IMR-90 (cell line): ENCODE measurements around the gene C12orf75. TPM values are rescaled to one million over a fixed set of nuclear protein-coding genes. Genes with fewer than 3 reads are reported as not detected.
"Not testable (repeated sequence)": the region's sequence is repeated elsewhere in the genome, so short reads cannot be mapped to it uniquely, and the experiment has no call there.

ENCODE experiments used
- ATAC-seq: fragments of 200-7000 bp; cut with Tn5 transposase; 2 replicates; pipeline ENCODE4 v1.9.1; 2020; ENCODE audit warnings: low read depth, mild to moderate bottlenecking, moderate library complexity
- BruUV-seq: library from RNA; stranded (reverse); fragments of 400-500 nt; replicated peaks from 2 replicates; lab custom pipeline; 2021; lab: Mats Ljungman, UMichigan
- CTCF ChIA-PET: fragments of 300-600 bp; formaldehyde crosslinking; extraction: SDS; loops from one replicate; lab custom pipeline; 2021; ENCODE audit warnings: antibody characterized with exemption; lab: Yijun Ruan, JAX
- POLR2A ChIA-PET: fragments of 300-600 bp; sonication (Branson Sonifier 250); formaldehyde crosslinking; loops from one replicate; lab custom pipeline; 2022; ENCODE audit warnings: antibody characterized with exemption; ENCODE audit not compliant: unreplicated experiment; lab: Charles Lee
- DNase-seq: peaks from one replicate; pipeline ENCODE4 v3.0.0; 2013
- H2AFZ ChIP-seq: replicated peaks from 2 replicates; pipeline ENCODE3; 2013; ENCODE audit warnings: low read length, mild to moderate bottlenecking; ENCODE audit not compliant: poor library complexity
- H2AK5ac ChIP-seq: 2 replicates; pipeline ENCODE4 v1.6.1; 2013; ENCODE audit warnings: low read depth, low read length, inconsistent platforms
- H2AK9ac ChIP-seq: replicated peaks from 2 replicates; pipeline ENCODE3; 2013; ENCODE audit warnings: mild to moderate bottlenecking, low read depth, low read length, moderate library complexity; ENCODE audit not compliant: poor library complexity
- H2BK120ac ChIP-seq: 2 replicates; pipeline ENCODE4 v1.6.1; 2013; ENCODE audit warnings: low read depth, low read length, inconsistent platforms
- H2BK15ac ChIP-seq: 3 replicates; pipeline ENCODE4 v1.6.1; 2013; ENCODE audit warnings: low read depth, low read length, inconsistent platforms
- H2BK20ac ChIP-seq: 2 replicates; pipeline ENCODE4 v1.6.1; 2013; ENCODE audit warnings: low read depth, mild to moderate bottlenecking, inconsistent platforms, low read length, moderate library complexity
- H2BK5ac ChIP-seq: 2 replicates; pipeline ENCODE4 v1.6.1; 2013; ENCODE audit warnings: mild to moderate bottlenecking, low read depth, low read length, inconsistent platforms; ENCODE audit not compliant: poor library complexity, severe bottlenecking
- H3K14ac ChIP-seq: replicated peaks from 2 replicates; pipeline ENCODE4 v1.6.1; 2013; ENCODE audit warnings: low read depth, low read length, inconsistent platforms
- H3K18ac ChIP-seq: 2 replicates; pipeline ENCODE4 v1.6.1; 2013; ENCODE audit warnings: low read depth, low read length, control low read depth
- H3K23ac ChIP-seq: 2 replicates; pipeline ENCODE4 v1.6.1; 2013; ENCODE audit warnings: low read depth, low read length, inconsistent platforms
- H3K27ac ChIP-seq: 2 replicates; pipeline ENCODE4 v1.5.1; 2013; ENCODE audit warnings: mild to moderate bottlenecking, control low read depth, low read length; ENCODE audit not compliant: insufficient read depth
- H3K27me3 ChIP-seq: 2 replicates; pipeline ENCODE4 v1.6.1; 2013; ENCODE audit warnings: low read length; ENCODE audit not compliant: control insufficient read depth, insufficient read depth
- H3K36me3 ChIP-seq: 2 replicates; pipeline ENCODE4 v1.6.1; 2013; ENCODE audit warnings: low read length, mixed read lengths; ENCODE audit not compliant: control insufficient read depth, insufficient read depth
- H3K4ac ChIP-seq: 2 replicates; pipeline ENCODE4 v1.6.1; 2013; ENCODE audit warnings: low read depth, low read length, inconsistent platforms
- H3K4me1 ChIP-seq: 2 replicates; pipeline ENCODE4 v1.6.1; 2013; ENCODE audit warnings: low read length, mixed read lengths; ENCODE audit not compliant: control insufficient read depth, insufficient read depth
- H3K4me2 ChIP-seq: 2 replicates; pipeline ENCODE4 v1.6.1; 2013; ENCODE audit warnings: low read depth, mild to moderate bottlenecking, control low read depth, low read length, moderate library complexity
- H3K4me3 ChIP-seq: 2 replicates; pipeline ENCODE4 v1.5.1; 2013; ENCODE audit warnings: low read depth, mild to moderate bottlenecking, control low read depth, low read length, moderate library complexity; ENCODE audit not compliant: insufficient read depth
- H3K56ac ChIP-seq: 2 replicates; pipeline ENCODE4 v1.6.1; 2013; ENCODE audit warnings: low read length, inconsistent platforms; ENCODE audit not compliant: insufficient read depth; ENCODE audit errors: extremely low read depth
- H3K79me1 ChIP-seq, 2 experiments: 2 replicates each; pipeline ENCODE4 v1.6.1; 2013; ENCODE audit warnings: low read length in 2 of 2, inconsistent platforms in 1 of 2, low read depth in 1 of 2
- H3K9ac ChIP-seq: 2 replicates; pipeline ENCODE4 v1.6.1; 2013; ENCODE audit warnings: low read depth, low read length, control low read depth
- H3K9me1 ChIP-seq: 2 replicates; pipeline ENCODE4 v1.6.1; 2013; ENCODE audit warnings: low read length, inconsistent platforms; ENCODE audit not compliant: insufficient read depth
- H3K9me3 ChIP-seq: 2 replicates; pipeline ENCODE4 v1.6.1; 2013; ENCODE audit warnings: low read length; ENCODE audit not compliant: control insufficient read depth, insufficient read depth
- H4K20me1 ChIP-seq: 2 replicates; pipeline ENCODE4 v1.6.1; 2013; ENCODE audit warnings: low read length, inconsistent platforms; ENCODE audit not compliant: insufficient read depth
- H4K5ac ChIP-seq: 2 replicates; pipeline ENCODE4 v1.6.1; 2013; ENCODE audit warnings: mild to moderate bottlenecking, low read depth, low read length, control low read depth
- H4K8ac ChIP-seq, 2 experiments: 2 replicates each; pipeline ENCODE4 v1.6.1; 2013; ENCODE audit warnings: low read depth in 2 of 2, low read length in 2 of 2, control low read depth in 1 of 2, inconsistent platforms in 1 of 2
- H4K91ac ChIP-seq: 2 replicates; pipeline ENCODE4 v1.6.1; 2013; ENCODE audit warnings: low read depth, low read length, inconsistent platforms; ENCODE audit not compliant: insufficient read depth
- WGBS, 2 experiments: methylation state at CpG; one replicate each; pipeline versions ENCODE4 v1.1.5 to v1.1.7; 2013; ENCODE audit warnings: missing lambda C conversion rate in 2 of 2; ENCODE audit not compliant: insufficient read length in 1 of 2; ENCODE audit errors: extremely low coverage in 2 of 2; 5-methylcytosine and 5-hydroxymethylcytosine counted together
- dilution Hi-C: fragments of 300-500 bp; cut with HindIII; formaldehyde crosslinking; loops from one replicate; pipeline ENCODE4 v1.14.3; 2018; ENCODE audit warnings: low sequenced_read_pairs; ENCODE audit not compliant: unreplicated experiment
- in situ Hi-C: fragments of 300-500 bp; cut with MboI; formaldehyde crosslinking; loops from 3 replicates; pipeline ENCODE4 v1.14.3; 2019; ENCODE audit warnings: low sequenced_read_pairs, inconsistent platforms, mixed read lengths
- intact Hi-C: fragments of 100-400 bp; cut with micrococcal nuclease; formaldehyde crosslinking; loops from 2 replicates; pipeline ENCODE4 v1.10.0; 2022
- polyA plus RNA-seq, 3 experiments: library from polyadenylated mRNA; depleted of rRNA; stranded (reverse); fragments of >200 nt; gene quantifications; 2 replicates each; pipeline ENCODE4 v1.2.3, GENCODE V29; 2012; ENCODE audit warnings: low replicate concordance in 1 of 3
- total RNA-seq: library from RNA; depleted of rRNA; stranded (reverse); fragments of >200 nt; gene quantifications from 2 replicates; pipeline ENCODE4 v1.2.3, GENCODE V29; 2012

The C12orf75 gene
- total and polyA plus RNA-seq, 2 of the 4 experiments (the other 2 are of a cell fraction), result 145 to 278 TPM

- H4K20me1 ChIP-seq, H2BK20ac ChIP-seq, H3K79me1 ChIP-seq, H3K56ac ChIP-seq, H2AK9ac ChIP-seq, H3K27me3 ChIP-seq, H3K4me2 ChIP-seq, H4K91ac ChIP-seq, H2AK5ac ChIP-seq, CTCF ChIA-PET, H2AFZ ChIP-seq, H3K4me3 ChIP-seq, H3K27ac ChIP-seq, H4K8ac ChIP-seq, H3K18ac ChIP-seq, ATAC-seq, H3K4ac ChIP-seq, H3K23ac ChIP-seq, intact Hi-C loops, dilution Hi-C loops, H3K36me3 ChIP-seq, H2BK15ac ChIP-seq, H3K9ac ChIP-seq, H2BK5ac ChIP-seq, H4K5ac ChIP-seq, BruUV-seq, H2BK120ac ChIP-seq, DNase-seq, H3K9me3 ChIP-seq, H3K4me1 ChIP-seq, H3K14ac ChIP-seq, H3K9me1 ChIP-seq, in situ Hi-C loops: not testable (repeated sequence)
- POLR2A ChIA-PET, result interaction anchor here (0.5 kb wide), 1 partner anchor 1645 kb away, joined by 3 read pairs; no protein-coding TSS in a partner anchor
- no CpG with 5 or more reads among the region's 4 CpGs for WGBS, 2 experiments
Measured at GRCh38 chr12:105308839-105309238, 21.7 kb upstream of the C12orf75 start.

GRCh38 chr12:105309384-105309783, 21.1 kb upstream of the C12orf75 start:
- dilution Hi-C loops, result not testable (repeated sequence)

More at GRCh38 chr12:105309384-105309783, 21.1 kb upstream of the C12orf75 start:
- H2AK5ac ChIP-seq, H3K27me3 ChIP-seq, H4K91ac ChIP-seq, H3K9ac ChIP-seq, H3K4me3 ChIP-seq, H3K9me1 ChIP-seq, CTCF ChIA-PET, H3K4me2 ChIP-seq, H3K23ac ChIP-seq, H3K9me3 ChIP-seq, DNase-seq, H2BK5ac ChIP-seq, in situ Hi-C loops, H2BK120ac ChIP-seq, H3K14ac ChIP-seq, H4K5ac ChIP-seq, H3K36me3 ChIP-seq, H2AK9ac ChIP-seq, H3K18ac ChIP-seq, POLR2A ChIA-PET, H3K56ac ChIP-seq, H2AFZ ChIP-seq, H4K8ac ChIP-seq, H2BK15ac ChIP-seq, H3K79me1 ChIP-seq, BruUV-seq, H2BK20ac ChIP-seq, H3K4me1 ChIP-seq, intact Hi-C loops, H4K20me1 ChIP-seq, ATAC-seq, H3K4ac ChIP-seq, H3K27ac ChIP-seq: not testable (repeated sequence)
- no CpG with 5 or more reads among the region's 3 CpGs for WGBS, 2 experiments
